ENCODE results near the gene PCDHA11. TPM values are rescaled to one million over a fixed set of nuclear protein-coding genes. Genes with fewer than 3 reads are reported as not detected.
"Not testable (repeated sequence)": the region's sequence is repeated elsewhere in the genome, so short reads cannot be mapped to it uniquely, and the experiment has no call there.

The PCDHA11 gene
- total and polyA plus RNA-seq, 2 of the 13 experiments (the other 11 are each of a cell fraction or from before 2014, with no cell fraction given), result 0.29 TPM; not detected in 1

DNA sequence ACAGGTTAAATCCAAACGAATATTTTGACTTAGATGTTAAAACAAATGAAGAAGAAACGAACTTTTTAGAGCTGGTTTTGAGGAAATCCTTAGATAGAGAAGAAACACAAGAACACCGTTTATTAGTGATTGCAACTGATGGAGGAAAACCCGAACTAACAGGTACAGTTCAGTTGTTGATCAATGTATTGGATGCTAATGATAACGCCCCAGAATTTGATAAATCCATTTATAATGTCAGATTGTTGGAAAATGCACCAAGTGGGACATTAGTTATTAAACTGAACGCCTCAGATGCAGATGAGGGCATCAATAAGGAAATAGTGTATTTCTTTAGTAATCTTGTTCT, 46.5 kb upstream of the PCDHA11 start:
- in situ Hi-C loops (cut with HindIII; ENCODE audit: extremely low pct_ligation_motif_present, low pct_unique_long_range_greater_than_20kb) (no loop called here), intact Hi-C loops (cut with micrococcal nuclease; ENCODE audit: unreplicated experiment) (no loop called here)
- no peak overlapping the region for H3K4me2 ChIP-seq (ENCODE audit: low read depth, low read length)
- CTCF ChIA-PET (ENCODE audit: low intra/inter-chr PET ratio, low total read pairs), result no interaction called here
- POLR2A ChIA-PET, result no interaction called here
- DNase-seq (ENCODE audit: low spot score), result no peak
- H3K4me1 ChIP-seq (ENCODE audit: insufficient read depth, low read length), result no peaks in the 10 kb centered on the region
- no peak overlapping the region for H3K4me3 ChIP-seq (replicated peaks in 1 of 3; ENCODE audit: insufficient read depth in 1 of 3, low read depth in 2 of 3, low read length in 3 of 3)
- WGBS (ENCODE audit: low lambda C conversion rate), result 20% methylated on average over 6 of the region's 6 CpGs
- no peaks in the 10 kb centered on the region for H4K20me1 ChIP-seq (ENCODE audit: insufficient read depth, low read length)
- BruUV-seq (replicated peaks), result no TSS peak
- no peaks in the 10 kb centered on the region for H3K79me2 ChIP-seq (ENCODE audit: insufficient read depth, low read length)
- no peak overlapping the region for H3K27ac ChIP-seq (ENCODE audit: extremely low read length, insufficient read depth, low read length)
- H3K9me3 ChIP-seq (ENCODE audit: low read length), result no peaks in the 10 kb centered on the region
- no peaks in the 10 kb centered on the region; a peak in 1 of 5 replicates for H3K27me3 ChIP-seq (ENCODE audit: control insufficient read depth in 1 of 2, insufficient read depth in 2 of 2, low read length in 2 of 2)
- H2AFZ ChIP-seq (ENCODE audit: low read length), result no peak overlapping the region
- H3K9ac ChIP-seq (ENCODE audit: insufficient read depth, low read depth, low read length), result no peak overlapping the region
- no peak for ATAC-seq
- no peak for TF ChIP-seq ETV6 (CRISPR knock-in tag; conservative IDR thresholded peaks at IDR 0.05)
- TF ChIP-seq, protein P1, sequence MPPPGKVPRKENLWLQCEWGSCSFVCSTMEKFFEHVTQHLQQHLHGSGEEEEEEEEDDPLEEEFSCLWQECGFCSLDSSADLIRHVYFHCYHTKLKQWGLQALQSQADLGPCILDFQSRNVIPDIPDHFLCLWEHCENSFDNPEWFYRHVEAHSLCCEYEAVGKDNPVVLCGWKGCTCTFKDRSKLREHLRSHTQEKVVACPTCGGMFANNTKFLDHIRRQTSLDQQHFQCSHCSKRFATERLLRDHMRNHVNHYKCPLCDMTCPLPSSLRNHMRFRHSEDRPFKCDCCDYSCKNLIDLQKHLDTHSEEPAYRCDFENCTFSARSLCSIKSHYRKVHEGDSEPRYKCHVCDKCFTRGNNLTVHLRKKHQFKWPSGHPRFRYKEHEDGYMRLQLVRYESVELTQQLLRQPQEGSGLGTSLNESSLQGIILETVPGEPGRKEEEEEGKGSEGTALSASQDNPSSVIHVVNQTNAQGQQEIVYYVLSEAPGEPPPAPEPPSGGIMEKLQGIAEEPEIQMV (CRISPR knock-in tag; IDR thresholded peaks at IDR 0.05; ENCODE audit: low read depth), result no peak
- TF ChIP-seq CREM (IDR thresholded peaks at IDR 0.05), result no peak
- TF ChIP-seq CREM (CRISPR knock-in tag; IDR thresholded peaks at IDR 0.05), result no peak
- TF ChIP-seq ZMYM4 (CRISPR knock-in tag; IDR thresholded peaks at IDR 0.05), result no peak
- no peak for TF ChIP-seq IKZF4 (CRISPR knock-in tag; IDR thresholded peaks at IDR 0.05; ENCODE audit: borderline replicate concordance, low read depth, not compliant biosample characterization)
- TF ChIP-seq POLR2G (IDR thresholded peaks at IDR 0.05; ENCODE audit: low read depth, low read length), result no peak
- TF ChIP-seq, protein P2, sequence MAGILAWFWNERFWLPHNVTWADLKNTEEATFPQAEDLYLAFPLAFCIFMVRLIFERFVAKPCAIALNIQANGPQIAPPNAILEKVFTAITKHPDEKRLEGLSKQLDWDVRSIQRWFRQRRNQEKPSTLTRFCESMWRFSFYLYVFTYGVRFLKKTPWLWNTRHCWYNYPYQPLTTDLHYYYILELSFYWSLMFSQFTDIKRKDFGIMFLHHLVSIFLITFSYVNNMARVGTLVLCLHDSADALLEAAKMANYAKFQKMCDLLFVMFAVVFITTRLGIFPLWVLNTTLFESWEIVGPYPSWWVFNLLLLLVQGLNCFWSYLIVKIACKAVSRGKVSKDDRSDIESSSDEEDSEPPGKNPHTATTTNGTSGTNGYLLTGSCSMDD (CRISPR knock-in tag; IDR thresholded peaks at IDR 0.05), result no peak
- no peak for TF ChIP-seq SIN3B (IDR thresholded peaks at IDR 0.05; ENCODE audit: low read length)
- TF ChIP-seq MATR3 (CRISPR knock-in tag; IDR thresholded peaks at IDR 0.05), result no peak
- no peak for TF ChIP-seq ZNF530 (CRISPR knock-in tag; IDR thresholded peaks at IDR 0.05; ENCODE audit: low read depth)
- TF ChIP-seq ZNF143 (CRISPR knock-in tag; IDR thresholded peaks at IDR 0.05), result no peak
- no peaks in the 10 kb centered on the region for H3K36me3 ChIP-seq (replicated peaks in 1 of 2; ENCODE audit: control insufficient read depth in 1 of 2, insufficient read depth in 2 of 2, low read length in 2 of 2)
- FAIRE-seq, result peak; percentile 30

DNA sequence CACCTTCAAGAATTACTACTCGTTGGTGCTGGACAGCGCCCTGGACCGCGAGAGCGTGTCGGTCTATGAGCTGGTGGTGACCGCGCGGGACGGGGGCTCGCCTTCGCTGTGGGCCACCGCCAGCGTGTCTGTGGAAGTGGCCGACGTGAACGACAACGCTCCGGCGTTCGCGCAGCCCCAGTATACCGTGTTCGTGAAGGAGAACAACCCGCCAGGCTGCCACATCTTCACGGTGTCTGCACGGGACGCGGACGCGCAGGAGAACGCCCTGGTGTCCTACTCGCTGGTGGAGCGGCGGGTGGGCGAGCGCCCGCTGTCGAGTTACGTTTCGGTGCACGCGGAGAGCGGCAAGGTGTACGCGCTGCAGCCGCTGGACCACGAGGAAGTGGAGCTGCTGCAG, 45.8 kb upstream of the PCDHA11 start:
- H3K27ac ChIP-seq (ENCODE audit: extremely low read length, insufficient read depth, low read length); BruUV-seq (replicated peaks); CTCF ChIA-PET (ENCODE audit: low intra/inter-chr PET ratio, low total read pairs); H3K36me3 ChIP-seq (replicated peaks in 1 of 2; ENCODE audit: control insufficient read depth in 1 of 2, insufficient read depth in 2 of 2, low read length in 2 of 2); DNase-seq (ENCODE audit: low spot score); POLR2A ChIA-PET; H3K9me3 ChIP-seq (ENCODE audit: low read length); H3K9ac ChIP-seq (ENCODE audit: insufficient read depth, low read depth, low read length); intact Hi-C loops (cut with micrococcal nuclease; ENCODE audit: unreplicated experiment); FAIRE-seq; H2AFZ ChIP-seq (ENCODE audit: low read length); ATAC-seq; in situ Hi-C loops (cut with HindIII; ENCODE audit: extremely low pct_ligation_motif_present, low pct_unique_long_range_greater_than_20kb); H3K27me3 ChIP-seq (ENCODE audit: control insufficient read depth in 1 of 2, insufficient read depth in 2 of 2, low read length in 2 of 2); H3K4me2 ChIP-seq (ENCODE audit: low read depth, low read length); H3K4me3 ChIP-seq (replicated peaks in 1 of 3; ENCODE audit: insufficient read depth in 1 of 3, low read depth in 2 of 3, low read length in 3 of 3); H3K4me1 ChIP-seq (ENCODE audit: insufficient read depth, low read length); H3K79me2 ChIP-seq (ENCODE audit: insufficient read depth, low read length); H4K20me1 ChIP-seq (ENCODE audit: insufficient read depth, low read length): not testable (repeated sequence)
- WGBS (ENCODE audit: low lambda C conversion rate), result 90% methylated on average over 48 of the region's 48 CpGs

Measured in HepG2 (cell line).